A673 (cell line): ENCODE results near the gene NUDC.

Experiments used
- EZH2 ChIP-seq: fragments of 200-600 bp; sonication (generic); IDR thresholded peaks from 2 replicates; pipeline ENCODE4 v1.6.1; 2017; ENCODE audit warnings: borderline replicate concordance, low read depth, mild to moderate bottlenecking, mixed read lengths, antibody characterized with exemption, low read length; ENCODE audit not compliant: poor library complexity, severe bottlenecking
- TF ChIP-seq, protein P1 (sequence below): fragments of 300-800, 200-600 bp; sonication (generic); conservative IDR thresholded peaks from 2 replicates; pipeline ENCODE4 v1.5.1; 2017; ENCODE audit warnings: low read depth, mild to moderate bottlenecking, antibody characterized with exemption, low read length, moderate library complexity, mixed read lengths

GRCh38 chr1:26994020-26994786 is 72.7 kb downstream of the NUDC start:
- TF ChIP-seq, protein P1, sequence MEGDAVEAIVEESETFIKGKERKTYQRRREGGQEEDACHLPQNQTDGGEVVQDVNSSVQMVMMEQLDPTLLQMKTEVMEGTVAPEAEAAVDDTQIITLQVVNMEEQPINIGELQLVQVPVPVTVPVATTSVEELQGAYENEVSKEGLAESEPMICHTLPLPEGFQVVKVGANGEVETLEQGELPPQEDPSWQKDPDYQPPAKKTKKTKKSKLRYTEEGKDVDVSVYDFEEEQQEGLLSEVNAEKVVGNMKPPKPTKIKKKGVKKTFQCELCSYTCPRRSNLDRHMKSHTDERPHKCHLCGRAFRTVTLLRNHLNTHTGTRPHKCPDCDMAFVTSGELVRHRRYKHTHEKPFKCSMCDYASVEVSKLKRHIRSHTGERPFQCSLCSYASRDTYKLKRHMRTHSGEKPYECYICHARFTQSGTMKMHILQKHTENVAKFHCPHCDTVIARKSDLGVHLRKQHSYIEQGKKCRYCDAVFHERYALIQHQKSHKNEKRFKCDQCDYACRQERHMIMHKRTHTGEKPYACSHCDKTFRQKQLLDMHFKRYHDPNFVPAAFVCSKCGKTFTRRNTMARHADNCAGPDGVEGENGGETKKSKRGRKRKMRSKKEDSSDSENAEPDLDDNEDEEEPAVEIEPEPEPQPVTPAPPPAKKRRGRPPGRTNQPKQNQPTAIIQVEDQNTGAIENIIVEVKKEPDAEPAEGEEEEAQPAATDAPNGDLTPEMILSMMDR = no peak
- TF ChIP-seq EZH2 = peak; percentile 46
